ENCODE measurements around the gene ITSN2.

- TF ChIP-seq, protein P1, sequence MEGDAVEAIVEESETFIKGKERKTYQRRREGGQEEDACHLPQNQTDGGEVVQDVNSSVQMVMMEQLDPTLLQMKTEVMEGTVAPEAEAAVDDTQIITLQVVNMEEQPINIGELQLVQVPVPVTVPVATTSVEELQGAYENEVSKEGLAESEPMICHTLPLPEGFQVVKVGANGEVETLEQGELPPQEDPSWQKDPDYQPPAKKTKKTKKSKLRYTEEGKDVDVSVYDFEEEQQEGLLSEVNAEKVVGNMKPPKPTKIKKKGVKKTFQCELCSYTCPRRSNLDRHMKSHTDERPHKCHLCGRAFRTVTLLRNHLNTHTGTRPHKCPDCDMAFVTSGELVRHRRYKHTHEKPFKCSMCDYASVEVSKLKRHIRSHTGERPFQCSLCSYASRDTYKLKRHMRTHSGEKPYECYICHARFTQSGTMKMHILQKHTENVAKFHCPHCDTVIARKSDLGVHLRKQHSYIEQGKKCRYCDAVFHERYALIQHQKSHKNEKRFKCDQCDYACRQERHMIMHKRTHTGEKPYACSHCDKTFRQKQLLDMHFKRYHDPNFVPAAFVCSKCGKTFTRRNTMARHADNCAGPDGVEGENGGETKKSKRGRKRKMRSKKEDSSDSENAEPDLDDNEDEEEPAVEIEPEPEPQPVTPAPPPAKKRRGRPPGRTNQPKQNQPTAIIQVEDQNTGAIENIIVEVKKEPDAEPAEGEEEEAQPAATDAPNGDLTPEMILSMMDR (IDR thresholded peaks at IDR 0.05), result no peak
- TF ChIP-seq POLR2A (IDR thresholded peaks at IDR 0.05), result no peak
- TF ChIP-seq POLR2AphosphoS5 (IDR thresholded peaks at IDR 0.05), result no peak
These were observed 127.0 kb downstream of the ITSN2 start for GRCh38 chr2:24233321-24233720.
